Measurements from ENCODE around the gene VPS26A. TPM values are rescaled to one million over a fixed set of nuclear protein-coding genes. Genes with fewer than 3 reads are reported as not detected.

The VPS26A gene
- total and polyA plus RNA-seq, 2 experiments from 2014 or later: 57.6 to 58.7 TPM

DNA sequence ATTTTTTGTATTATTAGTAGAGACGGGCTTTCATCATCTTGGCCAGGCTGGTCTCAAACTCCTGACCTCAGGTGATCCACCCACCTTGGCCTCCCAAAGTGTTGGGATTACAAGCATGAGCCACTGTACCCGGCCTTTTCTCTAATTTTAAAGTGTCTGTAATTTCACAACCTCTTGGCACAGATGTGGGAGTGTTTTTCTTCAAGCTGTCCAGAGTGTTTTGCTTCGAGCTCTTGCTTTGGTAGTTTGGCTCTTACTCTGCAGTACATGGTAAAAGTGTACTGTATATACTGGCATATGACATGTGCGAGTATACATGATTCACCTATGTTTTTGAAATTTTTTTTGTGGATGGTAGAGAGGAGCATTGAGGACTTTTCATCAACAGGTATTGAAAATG is 26.2 kb upstream of the VPS26A start:
- no peaks in the 10 kb centered on the region for H3K27me3 ChIP-seq
- H3K79me2 ChIP-seq: no peaks in the 10 kb centered on the region
- no peak overlapping the region for H3K4me2 ChIP-seq
- no peak for DNase-seq (ENCODE audit: low spot score)
- no peaks in the 10 kb centered on the region for H3K36me3 ChIP-seq (replicated peaks; ENCODE audit: insufficient read depth, low read depth)
- H3K27ac ChIP-seq: no peak overlapping the region
- H2AFZ ChIP-seq: no peak overlapping the region
- WGBS (ENCODE audit: low lambda C conversion rate, missing lambda C conversion rate): 83% methylated on average over 4 of the region's 4 CpGs
- H3K4me1 ChIP-seq (ENCODE audit: insufficient read depth): no peaks in the 10 kb centered on the region
- H3K9me2 ChIP-seq (replicated peaks; ENCODE audit: insufficient read depth): no peaks in the 10 kb centered on the region
- TF ChIP-seq EZH2 (IDR thresholded peaks at IDR 0.05; ENCODE audit: borderline replicate concordance) (no peak), EZH2phosphoT487 (IDR thresholded peaks at IDR 0.05; ENCODE audit: low read depth, severe bottlenecking, unreplicated experiment) (no peak)
- TF ChIP-seq, protein P1, sequence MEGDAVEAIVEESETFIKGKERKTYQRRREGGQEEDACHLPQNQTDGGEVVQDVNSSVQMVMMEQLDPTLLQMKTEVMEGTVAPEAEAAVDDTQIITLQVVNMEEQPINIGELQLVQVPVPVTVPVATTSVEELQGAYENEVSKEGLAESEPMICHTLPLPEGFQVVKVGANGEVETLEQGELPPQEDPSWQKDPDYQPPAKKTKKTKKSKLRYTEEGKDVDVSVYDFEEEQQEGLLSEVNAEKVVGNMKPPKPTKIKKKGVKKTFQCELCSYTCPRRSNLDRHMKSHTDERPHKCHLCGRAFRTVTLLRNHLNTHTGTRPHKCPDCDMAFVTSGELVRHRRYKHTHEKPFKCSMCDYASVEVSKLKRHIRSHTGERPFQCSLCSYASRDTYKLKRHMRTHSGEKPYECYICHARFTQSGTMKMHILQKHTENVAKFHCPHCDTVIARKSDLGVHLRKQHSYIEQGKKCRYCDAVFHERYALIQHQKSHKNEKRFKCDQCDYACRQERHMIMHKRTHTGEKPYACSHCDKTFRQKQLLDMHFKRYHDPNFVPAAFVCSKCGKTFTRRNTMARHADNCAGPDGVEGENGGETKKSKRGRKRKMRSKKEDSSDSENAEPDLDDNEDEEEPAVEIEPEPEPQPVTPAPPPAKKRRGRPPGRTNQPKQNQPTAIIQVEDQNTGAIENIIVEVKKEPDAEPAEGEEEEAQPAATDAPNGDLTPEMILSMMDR (IDR thresholded peaks at IDR 0.05; ENCODE audit: poor library complexity): no peak
- no peak overlapping the region for H3K4me3 ChIP-seq
- no peaks in the 10 kb centered on the region for H4K20me1 ChIP-seq (ENCODE audit: insufficient read depth, poor library complexity, severe bottlenecking)
- no peaks in the 10 kb centered on the region for H3K9me3 ChIP-seq (ENCODE audit: low read depth)

DNA sequence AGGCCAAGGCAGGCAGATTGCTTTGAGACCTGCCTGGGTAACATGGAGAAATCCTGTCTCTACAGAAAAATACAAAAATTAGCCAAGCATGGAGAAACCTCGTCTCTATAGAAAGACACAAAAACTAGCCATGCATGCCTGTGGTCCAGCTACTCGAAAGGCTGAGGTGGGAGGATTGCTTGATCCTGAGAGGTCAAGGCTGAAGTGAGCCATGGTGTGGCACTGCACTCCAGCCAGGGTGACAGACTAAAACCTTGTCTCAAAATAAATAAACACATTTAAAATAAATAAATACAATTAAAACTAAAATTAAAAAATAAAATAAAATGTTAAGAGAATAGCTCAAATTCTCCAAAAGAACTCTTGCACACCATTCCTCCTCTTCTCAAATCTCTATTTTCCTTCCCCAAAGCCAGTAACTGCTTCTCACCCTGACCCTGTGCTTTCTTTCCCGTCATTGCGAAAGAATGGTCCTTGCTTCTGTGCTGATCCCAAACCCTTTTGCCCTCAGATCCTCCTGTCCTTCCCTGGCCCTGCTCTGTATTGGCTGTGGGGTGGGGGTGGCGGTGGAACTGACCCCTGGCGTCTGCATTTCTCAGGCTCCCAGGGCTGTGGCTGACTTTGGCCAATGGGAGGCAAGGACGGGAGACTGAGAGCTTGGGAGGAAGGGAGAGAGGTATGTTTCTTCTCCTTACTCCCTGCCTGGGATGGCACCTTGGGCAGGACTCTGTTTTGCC is 23.7 kb upstream of the VPS26A start:
- Histone ChIP-seq H3K79me2 (no peaks in the 10 kb centered on the region), H3K27me3 (no peaks in the 10 kb centered on the region), H3K36me3 (replicated peaks; ENCODE audit: insufficient read depth, low read depth) (no peaks in the 10 kb centered on the region), H3K4me1 (ENCODE audit: insufficient read depth) (no peaks in the 10 kb centered on the region), H3K9me2 (replicated peaks; ENCODE audit: insufficient read depth) (no peaks in the 10 kb centered on the region), H3K4me3 (no peak overlapping the region), H2AFZ (no peak overlapping the region), H3K9me3 (ENCODE audit: low read depth) (no peaks in the 10 kb centered on the region), H4K20me1 (ENCODE audit: insufficient read depth, poor library complexity, severe bottlenecking) (no peaks in the 10 kb centered on the region), H3K27ac (no peak overlapping the region), H3K4me2 (no peak overlapping the region)
- 52% methylated on average over 7 of the region's 7 CpGs for WGBS (ENCODE audit: low lambda C conversion rate, missing lambda C conversion rate)
- no peak for TF ChIP-seq EZH2phosphoT487 (IDR thresholded peaks at IDR 0.05; ENCODE audit: low read depth, severe bottlenecking, unreplicated experiment)
- TF ChIP-seq EZH2 (IDR thresholded peaks at IDR 0.05; ENCODE audit: borderline replicate concordance): no peak
- TF ChIP-seq, protein P1 (IDR thresholded peaks at IDR 0.05; ENCODE audit: poor library complexity): no peak
- DNase-seq (ENCODE audit: low spot score): no peak

DNA sequence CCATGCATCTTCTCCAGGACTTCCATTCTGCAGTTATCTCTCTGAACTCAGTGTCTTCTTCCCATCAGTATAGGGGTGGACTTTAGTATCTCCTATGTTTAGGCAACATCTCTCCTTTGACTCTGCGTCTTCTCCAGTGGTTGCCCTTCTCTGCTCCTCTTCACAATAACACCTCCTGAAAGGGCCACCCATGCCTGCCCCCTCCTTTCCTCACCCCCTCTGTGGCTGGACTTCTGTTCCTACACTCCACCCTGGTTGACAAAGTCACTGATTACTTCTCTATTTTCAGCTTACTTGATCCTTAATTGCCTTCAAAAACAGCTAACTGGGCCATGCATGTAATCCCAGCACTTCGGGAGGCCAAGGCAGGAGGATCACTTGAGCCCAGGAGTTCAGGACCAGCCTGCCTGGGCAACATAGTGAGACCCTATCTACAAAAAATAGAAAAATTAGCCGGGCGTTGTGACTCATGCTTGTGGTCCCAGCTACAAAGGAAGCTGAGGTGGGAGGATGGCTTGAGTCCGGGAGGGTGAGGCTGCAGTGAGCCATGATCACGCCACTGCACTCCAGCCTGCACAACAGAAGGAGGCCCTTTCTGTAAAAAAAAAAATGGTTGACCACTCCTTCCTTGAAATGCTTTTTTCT is 22.4 kb upstream of the VPS26A start:
- Histone ChIP-seq H3K79me2 (no peaks in the 10 kb centered on the region), H3K4me2 (no peak overlapping the region), H3K9me2 (replicated peaks; ENCODE audit: insufficient read depth) (no peaks in the 10 kb centered on the region), H3K4me1 (ENCODE audit: insufficient read depth) (no peaks in the 10 kb centered on the region), H3K9me3 (ENCODE audit: low read depth) (no peaks in the 10 kb centered on the region), H3K27me3 (no peaks in the 10 kb centered on the region), H3K36me3 (replicated peaks; ENCODE audit: insufficient read depth, low read depth) (no peaks in the 10 kb centered on the region), H3K27ac (no peak overlapping the region), H3K4me3 (no peak overlapping the region), H2AFZ (no peak overlapping the region), H4K20me1 (ENCODE audit: insufficient read depth, poor library complexity, severe bottlenecking) (no peaks in the 10 kb centered on the region)
- TF ChIP-seq EZH2phosphoT487 (IDR thresholded peaks at IDR 0.05; ENCODE audit: low read depth, severe bottlenecking, unreplicated experiment) (no peak), EZH2 (IDR thresholded peaks at IDR 0.05; ENCODE audit: borderline replicate concordance) (no peak)
- no peak for DNase-seq (ENCODE audit: low spot score)
- WGBS (ENCODE audit: low lambda C conversion rate, missing lambda C conversion rate): 82% methylated on average over 6 of the region's 6 CpGs

DNA sequence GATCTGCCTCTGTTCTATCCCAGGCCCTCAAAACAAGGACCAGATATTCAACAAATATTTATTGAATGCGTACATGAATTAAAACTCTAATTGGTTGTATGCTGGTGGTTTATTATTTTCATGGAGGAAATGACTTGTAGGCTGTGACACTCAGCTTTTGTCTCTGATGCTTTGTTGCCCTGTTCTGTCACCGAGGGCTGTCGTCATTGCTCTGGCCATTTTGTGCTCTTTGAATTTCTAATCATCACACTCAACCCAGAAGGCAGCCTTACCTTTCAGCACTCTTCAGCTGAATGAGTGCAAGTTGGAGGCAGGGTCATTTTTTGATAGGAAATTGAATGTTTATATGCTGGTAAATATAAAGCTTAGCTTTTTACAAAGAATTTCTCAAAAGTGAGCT is 21.5 kb upstream of the VPS26A start:
- no peaks in the 10 kb centered on the region for H4K20me1 ChIP-seq (ENCODE audit: insufficient read depth, poor library complexity, severe bottlenecking)
- no peaks in the 10 kb centered on the region for H3K27me3 ChIP-seq
- no peaks in the 10 kb centered on the region for H3K79me2 ChIP-seq
- TF ChIP-seq, protein P1 (IDR thresholded peaks at IDR 0.05; ENCODE audit: poor library complexity): no peak
- TF ChIP-seq EZH2 (IDR thresholded peaks at IDR 0.05; ENCODE audit: borderline replicate concordance) (no peak), EZH2phosphoT487 (IDR thresholded peaks at IDR 0.05; ENCODE audit: low read depth, severe bottlenecking, unreplicated experiment) (no peak)
- no peak overlapping the region for H3K4me2 ChIP-seq
- H3K27ac ChIP-seq: no peak overlapping the region
- H3K4me3 ChIP-seq: no peak overlapping the region
- no peak overlapping the region for H2AFZ ChIP-seq
- H3K9me2 ChIP-seq (replicated peaks; ENCODE audit: insufficient read depth): no peaks in the 10 kb centered on the region
- no peaks in the 10 kb centered on the region for H3K9me3 ChIP-seq (ENCODE audit: low read depth)
- no peak for DNase-seq (ENCODE audit: low spot score)
- WGBS (ENCODE audit: low lambda C conversion rate, missing lambda C conversion rate): 92% methylated on average over 3 of the region's 3 CpGs
- H3K36me3 ChIP-seq (replicated peaks; ENCODE audit: insufficient read depth, low read depth): no peaks in the 10 kb centered on the region
- H3K4me1 ChIP-seq (ENCODE audit: insufficient read depth): no peaks in the 10 kb centered on the region

Data from hepatocyte (in vitro differentiated cells).